ENCODE data around the gene LRMDA.

- no peak for TF ChIP-seq CTCF (conservative IDR thresholded peaks at IDR 0.05; ENCODE audit: low read length)
- no peak for TF ChIP-seq EZH2phosphoT487 (IDR thresholded peaks at IDR 0.05; ENCODE audit: borderline replicate concordance)
Observed at GRCh38 chr10:76115471-76116155, 684.2 kb downstream of the LRMDA start.

All from Loucy (cell line).